GM12892 (cell line): ENCODE results near the gene DLX5.

Source experiments
- POLR2A ChIP-seq: IDR thresholded peaks from 2 replicates; pipeline ENCODE4 v1.6.1; 2011; ENCODE audit warnings: low read depth, low read length, control low read depth
- TAF1 ChIP-seq: IDR thresholded peaks from 2 replicates; pipeline ENCODE4 v1.6.1; 2011; ENCODE audit warnings: low read depth, mild to moderate bottlenecking, control low read depth, low read length, borderline replicate concordance

- no peak for TF ChIP-seq POLR2A
- no peak for TF ChIP-seq TAF1
Measured at GRCh38 chr7:96970739-96971138, 53.9 kb downstream of the DLX5 start.
